H1 (cell line): ENCODE measurements around the gene CEP97. TPM values are rescaled to one million over a fixed set of nuclear protein-coding genes. Genes with fewer than 3 reads are reported as not detected.

Experiments
- BCL11A ChIP-seq, 2 experiments: IDR thresholded peaks; one replicate each; pipeline ENCODE4 v1.6.1; 2011; ENCODE audit warnings: low read depth in 2 of 2, low read length in 2 of 2, mild to moderate bottlenecking in 2 of 2
- EP300 ChIP-seq, 2 experiments: IDR thresholded peaks; 1 replicate in 1 of 2; 2 replicates in 1 of 2; pipeline ENCODE4 v1.6.1; 2011 to 2012; ENCODE audit warnings: low read depth in 2 of 2, low read length in 2 of 2, mild to moderate bottlenecking in 2 of 2, borderline replicate concordance in 1 of 2, inconsistent platforms in 1 of 2, moderate library complexity in 1 of 2
- SRF ChIP-seq: IDR thresholded peaks from 2 replicates; pipeline ENCODE4 v1.6.1; 2011; ENCODE audit warnings: mild to moderate bottlenecking, low read depth, low read length, moderate library complexity
- SUZ12 ChIP-seq: fragments of 200-600 bp; sonication (generic); IDR thresholded peaks from 2 replicates; pipeline ENCODE4 v1.6.1; 2012; ENCODE audit warnings: mild to moderate bottlenecking, inconsistent platforms, low read length, moderate library complexity, mixed read lengths
- polyA plus RNA-seq, 7 experiments: library from polyadenylated mRNA; depleted of rRNA in 3 of 7; stranded (reverse) in 5 of 7; unstranded in 2 of 7; fragments of >200 nt in 5 of 7; fragments of 200-250 nt in 2 of 7; gene quantifications; 1 replicate in 5 of 7; 2 replicates in 1 of 7; 4 replicates in 1 of 7; pipeline versions ENCODE4 v1.2.1 to v1.2.3, GENCODE V29; 2011 to 2013; ENCODE audit warnings: missing spikeins in 2 of 7, mixed read lengths in 2 of 7
- total RNA-seq: library from RNA; stranded (reverse); fragmentation: NEBNext Ultra II Directional; extraction: Animal tissue kit (Norgen Biotek cat#: 25700); gene quantifications from 2 replicates; pipeline ENCODE4 v1.2.1, GENCODE V29; 2021
- TF ChIP-seq, protein P1 (sequence below): fragments of 300-600 bp; sonication (generic); IDR thresholded peaks from 2 replicates; pipeline ENCODE4 v1.7.1; 2012; ENCODE audit warnings: low read length, moderate library complexity, mild to moderate bottlenecking, inconsistent platforms; ENCODE audit not compliant: insufficient replicate concordance
- TF ChIP-seq, protein P2 (sequence below), 3 experiments: IDR thresholded peaks; 1 replicate in 2 of 3; 2 replicates in 1 of 3; pipeline versions ENCODE4 v1.5.1 to v1.6.1; 2011; ENCODE audit warnings: low read length in 3 of 3, mild to moderate bottlenecking in 3 of 3, inconsistent platforms in 2 of 3, low read depth in 1 of 3, moderate library complexity in 1 of 3; ENCODE audit not compliant: insufficient read depth in 1 of 3; ENCODE audit errors: control extremely low read depth in 1 of 3

CEP97 gene
- total and polyA plus RNA-seq, 2 of the 8 experiments (the other 6 are each of a cell fraction or from before 2014, with no cell fraction given) = 1.6 to 13.2 TPM

DNA sequence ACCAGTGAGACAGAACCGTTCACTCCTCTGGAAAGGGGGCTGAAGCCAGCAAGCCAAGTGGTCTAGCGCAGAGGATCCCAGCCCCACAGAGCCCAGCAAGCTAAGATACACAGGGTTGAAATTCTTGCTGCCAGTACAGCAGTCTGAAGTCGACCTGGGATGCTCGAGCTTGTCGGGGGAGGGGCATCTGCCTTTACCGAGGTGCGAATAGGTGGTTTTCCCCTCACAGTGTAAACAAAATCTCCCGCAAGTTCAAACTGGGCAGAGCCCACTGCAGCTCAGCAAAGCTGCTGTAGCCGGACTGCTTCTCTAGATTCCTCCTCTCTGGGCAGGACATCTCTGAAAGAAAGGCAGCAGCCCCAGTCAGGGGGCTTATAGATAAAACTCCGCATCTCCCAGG, 11.4 kb downstream of the CEP97 start (continued):
- TF ChIP-seq, protein P1, sequence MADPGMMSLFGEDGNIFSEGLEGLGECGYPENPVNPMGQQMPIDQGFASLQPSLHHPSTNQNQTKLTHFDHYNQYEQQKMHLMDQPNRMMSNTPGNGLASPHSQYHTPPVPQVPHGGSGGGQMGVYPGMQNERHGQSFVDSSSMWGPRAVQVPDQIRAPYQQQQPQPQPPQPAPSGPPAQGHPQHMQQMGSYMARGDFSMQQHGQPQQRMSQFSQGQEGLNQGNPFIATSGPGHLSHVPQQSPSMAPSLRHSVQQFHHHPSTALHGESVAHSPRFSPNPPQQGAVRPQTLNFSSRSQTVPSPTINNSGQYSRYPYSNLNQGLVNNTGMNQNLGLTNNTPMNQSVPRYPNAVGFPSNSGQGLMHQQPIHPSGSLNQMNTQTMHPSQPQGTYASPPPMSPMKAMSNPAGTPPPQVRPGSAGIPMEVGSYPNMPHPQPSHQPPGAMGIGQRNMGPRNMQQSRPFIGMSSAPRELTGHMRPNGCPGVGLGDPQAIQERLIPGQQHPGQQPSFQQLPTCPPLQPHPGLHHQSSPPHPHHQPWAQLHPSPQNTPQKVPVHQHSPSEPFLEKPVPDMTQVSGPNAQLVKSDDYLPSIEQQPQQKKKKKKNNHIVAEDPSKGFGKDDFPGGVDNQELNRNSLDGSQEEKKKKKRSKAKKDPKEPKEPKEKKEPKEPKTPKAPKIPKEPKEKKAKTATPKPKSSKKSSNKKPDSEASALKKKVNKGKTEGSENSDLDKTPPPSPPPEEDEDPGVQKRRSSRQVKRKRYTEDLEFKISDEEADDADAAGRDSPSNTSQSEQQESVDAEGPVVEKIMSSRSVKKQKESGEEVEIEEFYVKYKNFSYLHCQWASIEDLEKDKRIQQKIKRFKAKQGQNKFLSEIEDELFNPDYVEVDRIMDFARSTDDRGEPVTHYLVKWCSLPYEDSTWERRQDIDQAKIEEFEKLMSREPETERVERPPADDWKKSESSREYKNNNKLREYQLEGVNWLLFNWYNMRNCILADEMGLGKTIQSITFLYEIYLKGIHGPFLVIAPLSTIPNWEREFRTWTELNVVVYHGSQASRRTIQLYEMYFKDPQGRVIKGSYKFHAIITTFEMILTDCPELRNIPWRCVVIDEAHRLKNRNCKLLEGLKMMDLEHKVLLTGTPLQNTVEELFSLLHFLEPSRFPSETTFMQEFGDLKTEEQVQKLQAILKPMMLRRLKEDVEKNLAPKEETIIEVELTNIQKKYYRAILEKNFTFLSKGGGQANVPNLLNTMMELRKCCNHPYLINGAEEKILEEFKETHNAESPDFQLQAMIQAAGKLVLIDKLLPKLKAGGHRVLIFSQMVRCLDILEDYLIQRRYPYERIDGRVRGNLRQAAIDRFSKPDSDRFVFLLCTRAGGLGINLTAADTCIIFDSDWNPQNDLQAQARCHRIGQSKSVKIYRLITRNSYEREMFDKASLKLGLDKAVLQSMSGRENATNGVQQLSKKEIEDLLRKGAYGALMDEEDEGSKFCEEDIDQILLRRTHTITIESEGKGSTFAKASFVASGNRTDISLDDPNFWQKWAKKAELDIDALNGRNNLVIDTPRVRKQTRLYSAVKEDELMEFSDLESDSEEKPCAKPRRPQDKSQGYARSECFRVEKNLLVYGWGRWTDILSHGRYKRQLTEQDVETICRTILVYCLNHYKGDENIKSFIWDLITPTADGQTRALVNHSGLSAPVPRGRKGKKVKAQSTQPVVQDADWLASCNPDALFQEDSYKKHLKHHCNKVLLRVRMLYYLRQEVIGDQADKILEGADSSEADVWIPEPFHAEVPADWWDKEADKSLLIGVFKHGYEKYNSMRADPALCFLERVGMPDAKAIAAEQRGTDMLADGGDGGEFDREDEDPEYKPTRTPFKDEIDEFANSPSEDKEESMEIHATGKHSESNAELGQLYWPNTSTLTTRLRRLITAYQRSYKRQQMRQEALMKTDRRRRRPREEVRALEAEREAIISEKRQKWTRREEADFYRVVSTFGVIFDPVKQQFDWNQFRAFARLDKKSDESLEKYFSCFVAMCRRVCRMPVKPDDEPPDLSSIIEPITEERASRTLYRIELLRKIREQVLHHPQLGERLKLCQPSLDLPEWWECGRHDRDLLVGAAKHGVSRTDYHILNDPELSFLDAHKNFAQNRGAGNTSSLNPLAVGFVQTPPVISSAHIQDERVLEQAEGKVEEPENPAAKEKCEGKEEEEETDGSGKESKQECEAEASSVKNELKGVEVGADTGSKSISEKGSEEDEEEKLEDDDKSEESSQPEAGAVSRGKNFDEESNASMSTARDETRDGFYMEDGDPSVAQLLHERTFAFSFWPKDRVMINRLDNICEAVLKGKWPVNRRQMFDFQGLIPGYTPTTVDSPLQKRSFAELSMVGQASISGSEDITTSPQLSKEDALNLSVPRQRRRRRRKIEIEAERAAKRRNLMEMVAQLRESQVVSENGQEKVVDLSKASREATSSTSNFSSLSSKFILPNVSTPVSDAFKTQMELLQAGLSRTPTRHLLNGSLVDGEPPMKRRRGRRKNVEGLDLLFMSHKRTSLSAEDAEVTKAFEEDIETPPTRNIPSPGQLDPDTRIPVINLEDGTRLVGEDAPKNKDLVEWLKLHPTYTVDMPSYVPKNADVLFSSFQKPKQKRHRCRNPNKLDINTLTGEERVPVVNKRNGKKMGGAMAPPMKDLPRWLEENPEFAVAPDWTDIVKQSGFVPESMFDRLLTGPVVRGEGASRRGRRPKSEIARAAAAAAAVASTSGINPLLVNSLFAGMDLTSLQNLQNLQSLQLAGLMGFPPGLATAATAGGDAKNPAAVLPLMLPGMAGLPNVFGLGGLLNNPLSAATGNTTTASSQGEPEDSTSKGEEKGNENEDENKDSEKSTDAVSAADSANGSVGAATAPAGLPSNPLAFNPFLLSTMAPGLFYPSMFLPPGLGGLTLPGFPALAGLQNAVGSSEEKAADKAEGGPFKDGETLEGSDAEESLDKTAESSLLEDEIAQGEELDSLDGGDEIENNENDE = no peak
- TF ChIP-seq SUZ12 (no peak), BCL11A (IDR thresholded peaks at IDR 0.05; ENCODE audit: low read depth in 2 of 2, low read length in 2 of 2) (no peak), EP300 (IDR thresholded peaks at IDR 0.05; ENCODE audit: borderline replicate concordance in 1 of 2, low read depth in 2 of 2, low read length in 2 of 2) (no peak), SRF (no peak)
- TF ChIP-seq, protein P2, sequence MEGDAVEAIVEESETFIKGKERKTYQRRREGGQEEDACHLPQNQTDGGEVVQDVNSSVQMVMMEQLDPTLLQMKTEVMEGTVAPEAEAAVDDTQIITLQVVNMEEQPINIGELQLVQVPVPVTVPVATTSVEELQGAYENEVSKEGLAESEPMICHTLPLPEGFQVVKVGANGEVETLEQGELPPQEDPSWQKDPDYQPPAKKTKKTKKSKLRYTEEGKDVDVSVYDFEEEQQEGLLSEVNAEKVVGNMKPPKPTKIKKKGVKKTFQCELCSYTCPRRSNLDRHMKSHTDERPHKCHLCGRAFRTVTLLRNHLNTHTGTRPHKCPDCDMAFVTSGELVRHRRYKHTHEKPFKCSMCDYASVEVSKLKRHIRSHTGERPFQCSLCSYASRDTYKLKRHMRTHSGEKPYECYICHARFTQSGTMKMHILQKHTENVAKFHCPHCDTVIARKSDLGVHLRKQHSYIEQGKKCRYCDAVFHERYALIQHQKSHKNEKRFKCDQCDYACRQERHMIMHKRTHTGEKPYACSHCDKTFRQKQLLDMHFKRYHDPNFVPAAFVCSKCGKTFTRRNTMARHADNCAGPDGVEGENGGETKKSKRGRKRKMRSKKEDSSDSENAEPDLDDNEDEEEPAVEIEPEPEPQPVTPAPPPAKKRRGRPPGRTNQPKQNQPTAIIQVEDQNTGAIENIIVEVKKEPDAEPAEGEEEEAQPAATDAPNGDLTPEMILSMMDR (IDR thresholded peaks at IDR 0.05; ENCODE audit: control extremely low read depth in 1 of 3, insufficient read depth in 1 of 3, low read depth in 1 of 3, low read length in 3 of 3) = no peak
